ENCODE measurements around the gene CLEC4F.
"Not testable (repeated sequence)": the region's sequence is repeated elsewhere in the genome, so short reads cannot be mapped to it uniquely, and the experiment has no call there.

The CLEC4F gene

GRCh38 chr2:70806013-70806412 lies 14.4 kb downstream of the CLEC4F start:
- DNase-seq (ENCODE audit: low read depth, low spot score): no peak

GRCh38 chr2:70801607-70802263 lies 18.7 kb downstream of the CLEC4F start:
- in situ Hi-C loops (cut with HindIII; ENCODE audit: low sequenced_read_pairs): no loop called here
- no peak overlapping the region for H3K4me3 ChIP-seq (ENCODE audit: low read depth, low read length)
- no peak for DNase-seq (ENCODE audit: low read depth, low spot score)
- no peak for TF ChIP-seq CTCF (IDR thresholded peaks at IDR 0.05; ENCODE audit: low read depth, low read length)

More at GRCh38 chr2:70806013-70806412, 14.4 kb downstream of the CLEC4F start:
- TF ChIP-seq CTCF (IDR thresholded peaks at IDR 0.05; ENCODE audit: low read depth, low read length): no peak
- H3K4me3 ChIP-seq (ENCODE audit: low read depth, low read length): no peak overlapping the region
- in situ Hi-C loops (cut with HindIII; ENCODE audit: low sequenced_read_pairs): no loop called here

GRCh38 chr2:70799706-70800105 lies 20.7 kb downstream of the CLEC4F start:
- no peak overlapping the region for H3K4me3 ChIP-seq (ENCODE audit: low read depth, low read length)
- in situ Hi-C loops (cut with HindIII; ENCODE audit: low sequenced_read_pairs): no loop called here
- no peak for DNase-seq (ENCODE audit: low read depth, low spot score)
- no peak for TF ChIP-seq CTCF (IDR thresholded peaks at IDR 0.05; ENCODE audit: low read depth, low read length)

GRCh38 chr2:70797996-70798395 lies 22.4 kb downstream of the CLEC4F start:
- H3K4me3 ChIP-seq (ENCODE audit: low read depth, low read length); DNase-seq (ENCODE audit: low read depth, low spot score); in situ Hi-C loops (cut with HindIII; ENCODE audit: low sequenced_read_pairs): not testable (repeated sequence)

- H3K4me3 ChIP-seq (ENCODE audit: low read depth, low read length): no peak overlapping the region
- DNase-seq (ENCODE audit: low read depth, low spot score): no peak
- in situ Hi-C loops (cut with HindIII; ENCODE audit: low sequenced_read_pairs): no loop called here
- no peak for TF ChIP-seq CTCF (IDR thresholded peaks at IDR 0.05; ENCODE audit: low read depth, low read length)
Measured at GRCh38 chr2:70797506-70797905, 22.9 kb downstream of the CLEC4F start.

- no peak for TF ChIP-seq CTCF (IDR thresholded peaks at IDR 0.05; ENCODE audit: low read depth, low read length)
- DNase-seq (ENCODE audit: low read depth, low spot score): no peak
- no peak overlapping the region for H3K4me3 ChIP-seq (ENCODE audit: low read depth, low read length)
- in situ Hi-C loops (cut with HindIII; ENCODE audit: low sequenced_read_pairs): no loop called here
Measured at GRCh38 chr2:70796262-70796661, 24.1 kb downstream of the CLEC4F start.

- H3K4me3 ChIP-seq (ENCODE audit: low read depth, low read length): no peak overlapping the region
- in situ Hi-C loops (cut with HindIII; ENCODE audit: low sequenced_read_pairs): no loop called here
- DNase-seq (ENCODE audit: low read depth, low spot score): no peak
- TF ChIP-seq CTCF (IDR thresholded peaks at IDR 0.05; ENCODE audit: low read depth, low read length): no peak
Measured at GRCh38 chr2:70795164-70795995, 25.0 kb downstream of the CLEC4F start.

Measured in astrocyte of the spinal cord (primary cell).